Measurements from ENCODE around the gene ARHGAP26. TPM values are rescaled to one million over a fixed set of nuclear protein-coding genes. Genes with fewer than 3 reads are reported as not detected.
A peak's percentile ranks its signal among the peaks of the same experiment; 100 is the strongest.

Gene ARHGAP26, protein sequence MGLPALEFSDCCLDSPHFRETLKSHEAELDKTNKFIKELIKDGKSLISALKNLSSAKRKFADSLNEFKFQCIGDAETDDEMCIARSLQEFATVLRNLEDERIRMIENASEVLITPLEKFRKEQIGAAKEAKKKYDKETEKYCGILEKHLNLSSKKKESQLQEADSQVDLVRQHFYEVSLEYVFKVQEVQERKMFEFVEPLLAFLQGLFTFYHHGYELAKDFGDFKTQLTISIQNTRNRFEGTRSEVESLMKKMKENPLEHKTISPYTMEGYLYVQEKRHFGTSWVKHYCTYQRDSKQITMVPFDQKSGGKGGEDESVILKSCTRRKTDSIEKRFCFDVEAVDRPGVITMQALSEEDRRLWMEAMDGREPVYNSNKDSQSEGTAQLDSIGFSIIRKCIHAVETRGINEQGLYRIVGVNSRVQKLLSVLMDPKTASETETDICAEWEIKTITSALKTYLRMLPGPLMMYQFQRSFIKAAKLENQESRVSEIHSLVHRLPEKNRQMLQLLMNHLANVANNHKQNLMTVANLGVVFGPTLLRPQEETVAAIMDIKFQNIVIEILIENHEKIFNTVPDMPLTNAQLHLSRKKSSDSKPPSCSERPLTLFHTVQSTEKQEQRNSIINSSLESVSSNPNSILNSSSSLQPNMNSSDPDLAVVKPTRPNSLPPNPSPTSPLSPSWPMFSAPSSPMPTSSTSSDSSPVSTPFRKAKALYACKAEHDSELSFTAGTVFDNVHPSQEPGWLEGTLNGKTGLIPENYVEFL
- 10 to 100 TPM; 22.8 to 49.3 (median 28.3) TPM for total RNA-seq
- total RNA-seq (2013), result 53.8 TPM
- total RNA-seq, result 19.8 to 99.2 (median 51.9) reads per million in 29 experiments

DNA sequence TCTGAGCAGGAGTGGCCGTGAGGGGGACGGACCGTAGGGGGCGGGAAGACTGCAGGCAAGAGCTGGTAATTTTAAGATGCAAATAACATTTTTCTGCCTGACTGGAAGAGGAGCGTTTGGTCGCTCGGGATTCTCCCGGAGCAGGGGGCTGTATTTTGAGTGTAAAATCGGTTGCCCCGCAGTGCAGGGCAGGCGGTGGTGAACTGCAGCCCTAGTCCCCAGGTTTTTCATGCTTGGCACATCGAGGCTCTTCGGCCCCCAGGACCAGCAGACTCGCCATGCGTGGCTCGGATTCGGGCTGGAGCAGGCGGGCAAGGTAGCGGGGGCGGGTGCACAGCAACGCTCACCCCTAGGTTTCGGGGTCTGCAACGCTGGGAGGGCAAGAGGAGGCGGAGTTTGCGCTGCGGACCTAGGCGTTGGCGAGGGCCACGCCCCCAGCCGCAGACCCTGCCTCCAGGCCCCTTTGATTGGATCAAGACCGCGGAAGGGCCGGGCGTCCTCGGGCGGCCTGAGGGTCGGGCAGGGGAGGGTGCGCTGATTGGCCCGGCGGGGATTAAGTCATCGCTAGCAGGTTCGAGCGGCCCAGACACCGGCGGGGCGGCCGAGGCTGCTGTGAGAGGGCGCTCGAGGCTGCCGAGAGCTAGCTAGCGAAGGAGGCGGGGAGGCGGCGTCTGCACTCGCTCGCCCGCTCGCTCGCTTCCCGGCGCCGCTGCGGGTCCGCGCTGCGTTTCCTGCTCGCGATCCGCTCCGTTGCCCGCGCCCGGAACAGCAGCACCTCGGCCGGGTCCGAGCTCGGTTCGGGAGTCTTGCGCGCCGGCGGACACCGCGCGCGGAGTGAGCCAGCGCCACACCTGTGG, at the start of gene ARHGAP26:
Gene ARHGAP26, plus strand, starts transcription at position 585 of the 857 bp plus-strand sequence. CDS start 385 bp downstream, outside the sequence.
- DNase-seq, result peak; percentile 81 to 95 (median 87)
- H3K27ac ChIP-seq (ENCODE audit: low read length), result peak within 1 kb of the TSS; percentile 67
- ATAC-seq (replicated peaks in 1 of 4), result peak; percentile 89 to 93 (median 92)
- ChIA-PET POLR2A (interaction anchor here (0.6 to 1.8 kb wide), 8 partner anchors 10 to 801 kb away, joined by 3 to 9 read pairs (median 3); partner anchors contain the start of gene RNF14 (in 1 of the 2)), CTCF (interaction anchor here in 1 of 2 donors (0.5 to 5.4 kb wide), 22 partner anchors 9 to 801 kb away, joined by 3 to 28 read pairs (median 4); partner anchors contain the start of gene RNF14)
- peak within 1 kb of the TSS; percentile 83 to 95 (median 91) for H3K4me3 Mint-ChIP-seq
- no peaks in the 10 kb centered on the region for H3K27me3 ChIP-seq (replicated peaks in 1 of 2; ENCODE audit: control insufficient read depth in 2 of 2, extremely low read depth in 1 of 2, insufficient read depth in 2 of 2, low read length in 1 of 2)
- peak within 1 kb of the TSS; percentile 81 to 92 for H3K27ac Mint-ChIP-seq
- H3K4me3 ChIP-seq (ENCODE audit: control insufficient read depth in 1 of 2, extremely low read depth in 1 of 2, low read length in 1 of 2), result peak within 1 kb of the TSS; percentile 69 to 89
- H3K4me1 Mint-ChIP-seq, result peaks cover 37 to 43% (median 40%) of the 10 kb centered on the region in 3 donors
- H3K36me3 ChIP-seq (ENCODE audit: control insufficient read depth in 2 of 2, extremely low read depth in 1 of 2, insufficient read depth in 1 of 2, low read length in 1 of 2), result no peaks in the 10 kb centered on the region
- 0% methylated on average over 87 of the region's 87 CpGs for WGBS (ENCODE audit: insufficient coverage)
- H3K36me3 Mint-ChIP-seq, result no peaks in the 10 kb centered on the region
- peaks cover 14 to 26% of the 10 kb centered on the region in 2 experiments for H3K4me1 ChIP-seq (ENCODE audit: control insufficient read depth in 1 of 2, extremely low read depth in 1 of 2, insufficient read depth in 2 of 2, low read length in 2 of 2)
- no peaks in the 10 kb centered on the region for H3K9me3 Mint-ChIP-seq
- H3K27me3 Mint-ChIP-seq, result no peaks in the 10 kb centered on the region
- no peaks in the 10 kb centered on the region for H3K9me3 ChIP-seq

DNA sequence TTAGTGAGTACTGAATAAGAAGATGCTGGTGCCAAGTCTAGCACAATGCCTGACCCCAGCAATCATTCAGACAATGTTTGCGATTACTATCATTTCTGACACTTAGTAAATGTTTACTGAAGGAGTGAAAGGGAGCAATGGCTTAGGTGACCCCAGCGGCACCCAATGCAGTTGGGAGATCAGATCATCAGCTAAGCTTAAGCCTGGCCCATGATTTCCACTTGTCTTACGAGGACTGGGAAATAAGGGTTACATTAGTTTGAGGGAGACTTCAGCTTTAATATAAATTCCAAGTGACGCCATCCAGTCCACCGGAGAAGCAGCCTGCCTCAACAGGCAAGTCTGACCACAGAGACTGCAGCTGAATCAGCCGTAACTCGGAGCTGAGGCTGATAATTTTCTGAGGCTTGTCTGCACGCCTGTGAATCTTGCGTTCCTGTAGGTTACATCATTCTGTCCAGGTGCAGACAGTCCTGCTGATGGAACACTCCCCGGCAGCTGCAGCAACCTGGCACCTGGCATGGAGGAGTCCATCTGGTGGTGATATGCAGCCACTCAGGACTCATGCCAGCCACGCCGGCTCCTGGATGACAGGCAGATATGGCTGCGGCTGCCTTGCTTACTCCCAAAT, 49.4 kb upstream of the ARHGAP26 start:
- no peak overlapping the region for H3K4me3 ChIP-seq (ENCODE audit: control insufficient read depth in 1 of 2, extremely low read depth in 1 of 2, low read length in 1 of 2)
- Mint-ChIP-seq H3K27ac (no peak overlapping the region), H3K4me3 (no peak overlapping the region), H3K9me3 (no peaks in the 10 kb centered on the region), H3K36me3 (no peaks in the 10 kb centered on the region), H3K27me3 (peaks cover 10 to 13% of the 10 kb centered on the region in 2 donors), H3K4me1 (peaks cover 0 to 2% (median 0%) of the 10 kb centered on the region in 3 donors)
- POLR2A ChIA-PET, result interaction anchor here in 1 of 2 donors (0.5 kb wide), 1 partner anchor 1085 kb away, joined by 3 read pairs; no protein-coding TSS in a partner anchor
- ATAC-seq (replicated peaks in 1 of 4) (no peak), DNase-seq (no peak)
- CTCF ChIA-PET, result interaction anchor here in 1 of 2 donors (1.4 kb wide), 1 partner anchor 13 kb away, joined by 3 read pairs; no protein-coding TSS in a partner anchor
- H3K4me1 ChIP-seq (ENCODE audit: control insufficient read depth in 1 of 2, extremely low read depth in 1 of 2, insufficient read depth in 2 of 2, low read length in 2 of 2), result peaks cover 0 to 2% of the 10 kb centered on the region in 2 experiments
- no peaks in the 10 kb centered on the region for H3K9me3 ChIP-seq
- peaks cover 0 to 4% of the 10 kb centered on the region in 2 experiments for H3K27me3 ChIP-seq (replicated peaks in 1 of 2; ENCODE audit: control insufficient read depth in 2 of 2, extremely low read depth in 1 of 2, insufficient read depth in 2 of 2, low read length in 1 of 2)
- H3K27ac ChIP-seq (ENCODE audit: low read length), result no peak overlapping the region
- WGBS (ENCODE audit: insufficient coverage), result 88% methylated on average over 11 of the region's 13 CpGs
- no peaks in the 10 kb centered on the region for H3K36me3 ChIP-seq (ENCODE audit: control insufficient read depth in 2 of 2, extremely low read depth in 1 of 2, insufficient read depth in 1 of 2, low read length in 1 of 2)

DNA sequence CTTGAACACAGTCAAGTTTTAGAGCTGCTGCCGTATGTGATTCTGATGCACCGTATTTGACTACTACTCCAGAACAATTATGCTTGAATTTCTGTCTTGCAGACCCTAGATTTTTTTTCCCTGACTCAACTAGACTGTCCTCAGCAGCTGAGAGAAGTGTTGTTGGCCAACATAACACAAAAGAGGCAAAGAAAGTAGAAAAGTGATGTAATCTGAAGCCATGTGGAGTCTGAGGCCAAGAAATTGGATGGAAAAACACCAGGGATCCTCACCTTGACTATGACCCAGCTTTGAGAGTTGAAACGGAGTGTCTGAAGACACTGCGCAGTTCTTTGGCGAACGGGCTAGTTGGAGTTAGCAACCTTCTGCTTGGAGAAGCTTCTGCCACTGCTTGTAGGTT, 48.0 kb upstream of the ARHGAP26 start:
- Mint-ChIP-seq H3K4me1 (peaks cover 0 to 2% (median 0%) of the 10 kb centered on the region in 3 donors), H3K27me3 (peaks cover 6 to 10% of the 10 kb centered on the region in 2 donors), H3K36me3 (no peaks in the 10 kb centered on the region), H3K9me3 (no peaks in the 10 kb centered on the region), H3K4me3 (no peak overlapping the region), H3K27ac (no peak overlapping the region)
- H3K27ac ChIP-seq (ENCODE audit: low read length), result no peak overlapping the region
- H3K36me3 ChIP-seq (ENCODE audit: control insufficient read depth in 2 of 2, extremely low read depth in 1 of 2, insufficient read depth in 1 of 2, low read length in 1 of 2), result no peaks in the 10 kb centered on the region
- no peaks in the 10 kb centered on the region for H3K9me3 ChIP-seq
- 98% methylated on average over 5 of the region's 6 CpGs for WGBS (ENCODE audit: insufficient coverage)
- ChIA-PET POLR2A (interaction anchor here in 1 of 2 donors (0.6 kb wide), 1 partner anchor 1462 kb away, joined by 3 read pairs; no protein-coding TSS in a partner anchor), CTCF (interaction anchor here (0.6 to 0.9 kb wide), 4 partner anchors 9 to 167 kb away, joined by 3 to 4 read pairs (median 3); no protein-coding TSS in a partner anchor)
- DNase-seq, result no peak
- H3K27me3 ChIP-seq (replicated peaks in 1 of 2; ENCODE audit: control insufficient read depth in 2 of 2, extremely low read depth in 1 of 2, insufficient read depth in 2 of 2, low read length in 1 of 2), result peaks cover 0 to 4% of the 10 kb centered on the region in 2 experiments
- no peak for ATAC-seq (replicated peaks in 1 of 4)
- H3K4me1 ChIP-seq (ENCODE audit: control insufficient read depth in 1 of 2, extremely low read depth in 1 of 2, insufficient read depth in 2 of 2, low read length in 2 of 2), result peaks cover 0 to under 1% of the 10 kb centered on the region in 2 experiments
- no peak overlapping the region for H3K4me3 ChIP-seq (ENCODE audit: control insufficient read depth in 1 of 2, extremely low read depth in 1 of 2, low read length in 1 of 2)

DNA sequence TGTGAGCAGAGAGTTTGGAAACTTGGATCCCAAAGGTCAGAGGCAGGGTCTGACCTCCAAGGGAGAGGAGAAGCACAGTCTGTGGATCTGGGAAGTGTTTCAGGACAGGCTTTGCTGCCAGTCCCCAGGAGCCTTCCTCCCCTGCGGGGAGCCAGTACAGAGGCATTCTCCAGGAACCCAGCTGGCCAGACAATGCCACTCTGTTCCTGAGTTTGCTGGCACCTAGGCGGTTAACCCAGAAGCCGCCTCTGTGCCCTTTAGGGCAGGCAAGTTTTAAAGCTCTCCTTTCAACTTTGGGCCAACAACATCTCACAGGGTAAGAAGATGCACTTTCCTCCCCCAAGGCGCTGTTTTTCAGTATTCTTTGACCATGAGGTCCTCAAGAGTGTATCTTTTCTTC, 47.3 kb upstream of the ARHGAP26 start:
- ChIA-PET POLR2A (no interaction called here), CTCF (interaction anchor here (0.6 to 1.0 kb wide), 4 partner anchors 25 to 120 kb away, joined by 3 to 6 read pairs (median 4); no protein-coding TSS in a partner anchor)
- no peaks in the 10 kb centered on the region for H3K36me3 ChIP-seq (ENCODE audit: control insufficient read depth in 2 of 2, extremely low read depth in 1 of 2, insufficient read depth in 1 of 2, low read length in 1 of 2)
- no peak overlapping the region for H3K4me3 Mint-ChIP-seq
- no peaks in the 10 kb centered on the region for H3K4me1 ChIP-seq (ENCODE audit: control insufficient read depth in 1 of 2, extremely low read depth in 1 of 2, insufficient read depth in 2 of 2, low read length in 2 of 2)
- H3K27me3 ChIP-seq (replicated peaks in 1 of 2; ENCODE audit: control insufficient read depth in 2 of 2, extremely low read depth in 1 of 2, insufficient read depth in 2 of 2, low read length in 1 of 2), result peaks cover 0 to 4% of the 10 kb centered on the region in 2 experiments
- H3K4me3 ChIP-seq (ENCODE audit: control insufficient read depth in 1 of 2, extremely low read depth in 1 of 2, low read length in 1 of 2), result no peak overlapping the region
- no peaks in the 10 kb centered on the region for H3K9me3 ChIP-seq
- DNase-seq (no peak), ATAC-seq (replicated peaks in 1 of 4) (no peak)
- H3K27ac ChIP-seq (ENCODE audit: low read length), result no peak overlapping the region
- WGBS (ENCODE audit: insufficient coverage), result 100% methylated on average over 2 of the region's 4 CpGs
- H3K27me3 Mint-ChIP-seq, result peaks cover 6 to 8% of the 10 kb centered on the region in 2 donors
- no peaks in the 10 kb centered on the region for H3K36me3 Mint-ChIP-seq
- H3K27ac Mint-ChIP-seq, result no peak overlapping the region
- no peaks in the 10 kb centered on the region for H3K4me1 Mint-ChIP-seq
- H3K9me3 Mint-ChIP-seq, result no peaks in the 10 kb centered on the region

DNA sequence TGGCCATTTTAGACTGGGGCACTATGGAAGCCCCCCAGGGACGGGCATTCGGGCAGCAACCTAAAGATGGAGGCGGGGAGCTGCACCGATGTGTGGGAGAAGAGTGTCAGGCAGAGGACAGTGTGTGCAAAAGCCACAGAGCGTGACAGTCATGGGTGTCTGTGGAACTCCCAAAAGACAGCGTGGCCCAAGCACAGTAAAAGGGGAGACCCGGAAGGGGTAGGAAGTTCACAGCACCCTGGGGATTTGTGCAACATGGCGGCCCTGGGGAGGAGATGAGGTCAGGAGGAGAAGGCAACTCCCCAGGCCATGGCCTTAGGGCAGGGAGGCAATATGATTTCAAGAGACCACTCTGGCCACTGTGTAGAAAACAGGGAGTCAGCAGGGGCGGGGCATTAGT, 45.4 kb upstream of the ARHGAP26 start:
- DNase-seq (no peak), ATAC-seq (replicated peaks in 1 of 4) (no peak)
- Mint-ChIP-seq H3K4me1 (no peaks in the 10 kb centered on the region), H3K36me3 (no peaks in the 10 kb centered on the region), H3K9me3 (no peaks in the 10 kb centered on the region), H3K27ac (no peak overlapping the region), H3K27me3 (no peaks in the 10 kb centered on the region), H3K4me3 (no peak overlapping the region)
- H3K36me3 ChIP-seq (ENCODE audit: control insufficient read depth in 2 of 2, extremely low read depth in 1 of 2, insufficient read depth in 1 of 2, low read length in 1 of 2), result no peaks in the 10 kb centered on the region
- peaks cover 0 to 4% of the 10 kb centered on the region in 2 experiments for H3K27me3 ChIP-seq (replicated peaks in 1 of 2; ENCODE audit: control insufficient read depth in 2 of 2, extremely low read depth in 1 of 2, insufficient read depth in 2 of 2, low read length in 1 of 2)
- 88% methylated on average over 9 of the region's 9 CpGs for whole genome bisulfite sequencing (ENCODE audit: insufficient coverage)
- no peak overlapping the region for H3K4me3 ChIP-seq (ENCODE audit: control insufficient read depth in 1 of 2, extremely low read depth in 1 of 2, low read length in 1 of 2)
- ChIA-PET CTCF (interaction anchor here in 1 of 2 donors (1.1 kb wide), 1 partner anchor 24 kb away, joined by 3 read pairs; no protein-coding TSS in a partner anchor), POLR2A (interaction anchor here in 1 of 2 donors (0.8 kb wide), 1 partner anchor 680 kb away, joined by 3 read pairs; no protein-coding TSS in a partner anchor)
- no peak overlapping the region for H3K27ac ChIP-seq (ENCODE audit: low read length)
- no peaks in the 10 kb centered on the region for H3K4me1 ChIP-seq (ENCODE audit: control insufficient read depth in 1 of 2, extremely low read depth in 1 of 2, insufficient read depth in 2 of 2, low read length in 2 of 2)
- H3K9me3 ChIP-seq, result no peaks in the 10 kb centered on the region
